ENCODE measurements around the gene TMEM91. TPM values are rescaled to one million over a fixed set of nuclear protein-coding genes. Genes with fewer than 3 reads are reported as not detected.

Gene TMEM91
- total RNA-seq, 1 donor: 6.2 TPM

DNA sequence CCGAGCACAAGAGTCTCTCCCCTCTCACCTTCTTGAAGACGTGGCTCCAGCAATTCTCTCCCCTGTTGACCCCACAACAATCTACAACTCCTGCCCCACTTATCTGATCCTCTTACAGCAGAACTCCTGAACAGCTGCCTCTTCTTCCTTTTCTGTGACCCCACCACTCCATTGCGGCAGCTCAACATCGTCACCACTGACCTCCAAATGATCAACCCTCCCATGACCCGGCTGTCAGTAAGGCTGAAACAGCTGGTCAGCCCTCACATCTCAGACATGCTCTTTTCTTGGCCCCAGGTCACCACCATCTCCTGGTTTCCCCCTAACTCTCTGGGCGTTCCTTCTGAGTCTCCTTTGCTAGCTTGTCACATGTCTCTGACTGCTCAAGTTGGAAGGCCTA lies 19.0 kb downstream of the TMEM91 start:
- Histone ChIP-seq H3K27ac (ENCODE audit: low read depth, low read length) (no peak overlapping the region), H3K4me1 (ENCODE audit: insufficient read depth, low read length) (peaks cover 18% of the 10 kb centered on the region), H3K4me3 (ENCODE audit: insufficient read depth, low read length) (no peak overlapping the region), H3K4me2 (ENCODE audit: insufficient read depth, low read length) (no peak overlapping the region), H3K9me3 (ENCODE audit: low read depth, low read length) (no peaks in the 10 kb centered on the region), H3K27me3 (ENCODE audit: insufficient read depth, low read length) (no peaks in the 10 kb centered on the region), H3K79me2 (ENCODE audit: insufficient read depth, low read length) (peaks cover 17% of the 10 kb centered on the region), H3K36me3 (ENCODE audit: insufficient read depth, low read length) (peaks cover 9% of the 10 kb centered on the region), H4K20me1 (ENCODE audit: insufficient read depth, low read length) (no peaks in the 10 kb centered on the region), H2AFZ (ENCODE audit: low read length) (no peak overlapping the region)
- TF ChIP-seq, protein P1, sequence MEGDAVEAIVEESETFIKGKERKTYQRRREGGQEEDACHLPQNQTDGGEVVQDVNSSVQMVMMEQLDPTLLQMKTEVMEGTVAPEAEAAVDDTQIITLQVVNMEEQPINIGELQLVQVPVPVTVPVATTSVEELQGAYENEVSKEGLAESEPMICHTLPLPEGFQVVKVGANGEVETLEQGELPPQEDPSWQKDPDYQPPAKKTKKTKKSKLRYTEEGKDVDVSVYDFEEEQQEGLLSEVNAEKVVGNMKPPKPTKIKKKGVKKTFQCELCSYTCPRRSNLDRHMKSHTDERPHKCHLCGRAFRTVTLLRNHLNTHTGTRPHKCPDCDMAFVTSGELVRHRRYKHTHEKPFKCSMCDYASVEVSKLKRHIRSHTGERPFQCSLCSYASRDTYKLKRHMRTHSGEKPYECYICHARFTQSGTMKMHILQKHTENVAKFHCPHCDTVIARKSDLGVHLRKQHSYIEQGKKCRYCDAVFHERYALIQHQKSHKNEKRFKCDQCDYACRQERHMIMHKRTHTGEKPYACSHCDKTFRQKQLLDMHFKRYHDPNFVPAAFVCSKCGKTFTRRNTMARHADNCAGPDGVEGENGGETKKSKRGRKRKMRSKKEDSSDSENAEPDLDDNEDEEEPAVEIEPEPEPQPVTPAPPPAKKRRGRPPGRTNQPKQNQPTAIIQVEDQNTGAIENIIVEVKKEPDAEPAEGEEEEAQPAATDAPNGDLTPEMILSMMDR (IDR thresholded peaks at IDR 0.05; ENCODE audit: extremely low read depth, low read depth, low read length): no peak
- no peak for DNase-seq (ENCODE audit: insufficient read length, low spot score, missing footprints)

DNA sequence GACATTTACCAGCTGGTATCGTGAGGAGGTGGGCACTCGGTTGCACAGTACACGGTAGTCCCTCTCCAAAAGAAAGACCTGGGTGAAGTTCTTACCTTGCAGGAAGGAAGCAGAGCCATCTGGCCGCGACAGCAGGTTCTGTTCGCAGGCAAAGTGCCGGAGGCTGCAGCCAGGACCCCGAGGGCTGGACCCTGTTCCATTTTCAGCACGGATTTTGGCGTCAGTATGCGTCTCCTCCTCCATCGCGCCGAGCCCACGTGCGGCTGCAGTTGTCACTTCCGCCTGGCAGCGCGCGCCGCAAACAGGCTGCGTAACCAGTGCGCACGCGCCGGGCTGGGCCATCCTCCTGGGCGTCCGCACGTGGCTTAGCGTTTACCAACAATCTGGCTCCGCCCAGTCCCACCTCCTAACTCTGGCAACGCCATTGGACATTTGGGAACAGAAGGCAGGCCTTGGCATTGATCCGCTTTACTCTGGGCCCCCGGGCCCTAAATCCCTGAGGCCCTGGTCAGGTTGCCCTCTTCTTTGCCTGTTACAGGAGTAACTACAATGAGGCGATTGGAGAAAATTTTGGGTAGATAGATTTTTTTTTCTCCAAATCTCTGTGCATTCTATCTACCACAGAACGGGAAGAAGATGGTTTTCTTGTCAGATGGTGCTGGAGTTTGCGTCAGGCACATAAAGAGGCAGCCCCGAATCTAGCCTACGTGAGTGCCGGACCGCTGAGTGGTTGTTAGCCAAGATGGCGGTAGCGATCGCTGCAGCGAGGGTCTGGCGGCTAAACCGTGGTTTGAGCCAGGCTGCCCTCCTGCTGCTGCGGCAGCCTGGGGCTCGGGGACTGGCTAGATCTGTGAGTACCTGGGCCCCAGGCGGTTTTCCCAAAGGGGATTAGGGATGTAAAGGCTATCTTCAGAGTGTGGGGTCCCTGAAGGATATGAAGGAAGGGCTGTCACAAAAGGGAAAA lies 21.0 kb downstream of the TMEM91 start, which contains the start of the genes BCKDHA and EXOSC5:
Gene BCKDHA, plus strand, starts transcription at position 733 of the 964 bp plus-strand sequence. Its CDS starts 10 bp downstream, at position 743.
Gene EXOSC5, minus strand, starts transcription at position 274 of the 964 bp plus-strand sequence. Its CDS starts 31 bp downstream, at position 243.
- H3K4me2 ChIP-seq (ENCODE audit: insufficient read depth, low read length): peak within 1 kb of the TSS; percentile 98
- TF ChIP-seq, protein P1 (IDR thresholded peaks at IDR 0.05; ENCODE audit: extremely low read depth, low read depth, low read length): no peak
- H3K79me2 ChIP-seq (ENCODE audit: insufficient read depth, low read length): peaks cover 20% of the 10 kb centered on the region
- DNase-seq (ENCODE audit: insufficient read length, low spot score, missing footprints): peak; percentile 99
- peak within 1 kb of the TSS; percentile 99 for H3K4me3 ChIP-seq (ENCODE audit: insufficient read depth, low read length)
- H3K4me1 ChIP-seq (ENCODE audit: insufficient read depth, low read length): peaks cover 18% of the 10 kb centered on the region
- no peaks in the 10 kb centered on the region for H4K20me1 ChIP-seq (ENCODE audit: insufficient read depth, low read length)
- H2AFZ ChIP-seq (ENCODE audit: low read length): peak within 1 kb of the TSS; percentile 91
- H3K27me3 ChIP-seq (ENCODE audit: insufficient read depth, low read length): no peaks in the 10 kb centered on the region
- peak within 1 kb of the TSS; percentile 100 for H3K27ac ChIP-seq (ENCODE audit: low read depth, low read length)
- no peaks in the 10 kb centered on the region for H3K36me3 ChIP-seq (ENCODE audit: insufficient read depth, low read length)
- H3K9me3 ChIP-seq (ENCODE audit: low read depth, low read length): no peaks in the 10 kb centered on the region

DNA sequence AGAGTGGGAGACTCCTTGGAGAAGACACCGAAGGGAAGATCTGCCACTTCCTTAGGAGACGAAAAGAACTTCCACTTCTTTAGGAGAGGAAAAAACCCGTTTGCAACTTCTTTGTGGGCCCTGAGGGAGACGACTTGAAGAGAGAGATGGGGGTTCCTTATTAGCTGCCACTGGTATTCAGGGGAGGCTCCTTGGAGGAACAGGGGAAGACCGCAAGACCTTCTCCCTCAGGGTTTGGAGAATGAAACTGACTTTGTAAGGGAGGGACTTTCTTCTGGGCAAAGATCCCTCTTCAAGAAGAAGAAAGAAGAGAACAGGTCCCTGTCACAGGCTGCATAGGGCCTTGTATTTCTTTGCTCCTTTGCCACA lies 21.7 kb downstream of the TMEM91 start:
- Histone ChIP-seq H3K27ac (ENCODE audit: low read depth, low read length) (peak overlapping the region; percentile 100), H3K79me2 (ENCODE audit: insufficient read depth, low read length) (peaks cover 20% of the 10 kb centered on the region)
- no peak for DNase-seq (ENCODE audit: insufficient read length, low spot score, missing footprints)

More for the DNA sequence above, 21.7 kb downstream of the TMEM91 start:
- no peaks in the 10 kb centered on the region for H3K9me3 ChIP-seq (ENCODE audit: low read depth, low read length)
- H3K4me2 ChIP-seq (ENCODE audit: insufficient read depth, low read length): peak overlapping the region; percentile 98
- no peaks in the 10 kb centered on the region for H3K36me3 ChIP-seq (ENCODE audit: insufficient read depth, low read length)
- no peaks in the 10 kb centered on the region for H3K27me3 ChIP-seq (ENCODE audit: insufficient read depth, low read length)
- H3K4me1 ChIP-seq (ENCODE audit: insufficient read depth, low read length): peaks cover 18% of the 10 kb centered on the region
- no peaks in the 10 kb centered on the region for H4K20me1 ChIP-seq (ENCODE audit: insufficient read depth, low read length)
- TF ChIP-seq, protein P1 (IDR thresholded peaks at IDR 0.05; ENCODE audit: extremely low read depth, low read depth, low read length): no peak
- H3K4me3 ChIP-seq (ENCODE audit: insufficient read depth, low read length): peak overlapping the region; percentile 99
- H2AFZ ChIP-seq (ENCODE audit: low read length): peak overlapping the region; percentile 91
